ENCODE results near the gene RBX1. TPM values are rescaled to one million over a fixed set of nuclear protein-coding genes. Genes with fewer than 3 reads are reported as not detected.

RBX1 gene
- total RNA-seq, 4 donors from 2014 or later: 30.2 to 42.4 (median 39.2) TPM

DNA sequence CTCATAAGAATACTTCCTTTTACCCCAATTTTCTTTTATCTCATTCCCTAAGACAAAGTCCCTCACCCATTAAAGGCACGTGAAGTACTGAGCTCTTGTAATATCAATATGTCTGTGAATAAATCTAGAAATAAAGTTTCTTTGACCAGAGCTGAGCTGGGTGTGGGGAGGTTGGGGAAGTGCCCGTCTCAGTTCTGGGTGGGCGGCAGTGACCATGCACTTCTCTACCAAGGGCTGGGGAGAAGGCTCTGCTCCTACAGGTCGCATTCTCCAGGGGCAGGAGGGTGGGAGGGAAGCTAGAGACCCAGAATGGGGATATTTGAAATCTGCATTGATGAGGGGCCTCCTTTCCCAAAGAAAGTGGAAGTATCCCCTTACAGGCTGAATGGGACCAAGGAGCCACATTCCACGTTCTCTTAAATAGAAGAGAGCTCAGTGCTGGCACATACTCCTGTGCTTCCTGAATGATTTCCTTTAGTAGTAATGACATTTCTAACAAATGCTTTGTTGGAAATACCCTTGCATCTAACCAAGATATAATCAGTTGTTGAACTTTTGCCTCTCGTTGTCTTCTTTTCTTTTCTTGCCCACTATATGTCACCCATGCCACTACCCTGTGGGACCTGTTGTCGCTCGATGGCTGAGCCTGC is 16.1 kb downstream of the RBX1 start:
- H3K36me3 ChIP-seq: peaks cover 88% of the 10 kb centered on the region
- TF ChIP-seq EP300 (IDR thresholded peaks at IDR 0.05) (no peak), POLR2A (IDR thresholded peaks at IDR 0.05) (no peak), POLR2AphosphoS5 (IDR thresholded peaks at IDR 0.05) (no peak)
- TF ChIP-seq, protein P1, sequence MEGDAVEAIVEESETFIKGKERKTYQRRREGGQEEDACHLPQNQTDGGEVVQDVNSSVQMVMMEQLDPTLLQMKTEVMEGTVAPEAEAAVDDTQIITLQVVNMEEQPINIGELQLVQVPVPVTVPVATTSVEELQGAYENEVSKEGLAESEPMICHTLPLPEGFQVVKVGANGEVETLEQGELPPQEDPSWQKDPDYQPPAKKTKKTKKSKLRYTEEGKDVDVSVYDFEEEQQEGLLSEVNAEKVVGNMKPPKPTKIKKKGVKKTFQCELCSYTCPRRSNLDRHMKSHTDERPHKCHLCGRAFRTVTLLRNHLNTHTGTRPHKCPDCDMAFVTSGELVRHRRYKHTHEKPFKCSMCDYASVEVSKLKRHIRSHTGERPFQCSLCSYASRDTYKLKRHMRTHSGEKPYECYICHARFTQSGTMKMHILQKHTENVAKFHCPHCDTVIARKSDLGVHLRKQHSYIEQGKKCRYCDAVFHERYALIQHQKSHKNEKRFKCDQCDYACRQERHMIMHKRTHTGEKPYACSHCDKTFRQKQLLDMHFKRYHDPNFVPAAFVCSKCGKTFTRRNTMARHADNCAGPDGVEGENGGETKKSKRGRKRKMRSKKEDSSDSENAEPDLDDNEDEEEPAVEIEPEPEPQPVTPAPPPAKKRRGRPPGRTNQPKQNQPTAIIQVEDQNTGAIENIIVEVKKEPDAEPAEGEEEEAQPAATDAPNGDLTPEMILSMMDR (IDR thresholded peaks at IDR 0.05): no peak
- H3K27me3 ChIP-seq: no peaks in the 10 kb centered on the region
- H3K4me3 ChIP-seq: no peak overlapping the region
- whole genome bisulfite sequencing: 80% methylated on average over 8 of the region's 8 CpGs
- no peaks in the 10 kb centered on the region for H3K9me3 ChIP-seq
- H3K4me1 ChIP-seq: no peaks in the 10 kb centered on the region
- H3K27ac ChIP-seq: no peak overlapping the region
- no peak for DNase-seq (ENCODE audit: low spot score in 2 of 2)

DNA sequence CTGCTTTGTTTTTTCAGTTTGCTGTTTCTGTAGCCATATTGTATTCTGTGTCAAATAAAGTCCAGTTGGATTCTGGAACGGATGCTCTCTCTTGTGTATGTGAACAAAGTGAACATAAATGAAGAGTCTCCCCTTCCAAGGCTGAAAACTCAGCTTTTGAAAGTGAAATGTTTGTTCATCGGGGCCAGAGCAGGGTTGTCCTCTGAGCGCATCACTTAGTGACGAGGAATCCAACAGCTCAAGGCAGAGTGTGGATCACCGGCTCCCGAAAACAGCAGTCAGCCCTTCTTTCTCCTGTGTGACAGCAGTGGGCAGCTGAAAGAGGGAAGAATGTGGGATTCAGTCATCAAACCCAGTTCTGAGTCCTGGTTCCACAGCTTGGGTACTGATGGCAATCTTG is 21.4 kb downstream of the RBX1 start:
- H3K36me3 ChIP-seq: peaks cover 52% of the 10 kb centered on the region
- H3K4me1 ChIP-seq: peaks cover 3% of the 10 kb centered on the region
- no peaks in the 10 kb centered on the region for H3K9me3 ChIP-seq
- no peak for DNase-seq (ENCODE audit: low spot score in 2 of 2)
- no peak for TF ChIP-seq POLR2A (IDR thresholded peaks at IDR 0.05)
- TF ChIP-seq, protein P1 (IDR thresholded peaks at IDR 0.05): no peak
- TF ChIP-seq EP300 (IDR thresholded peaks at IDR 0.05): no peak
- TF ChIP-seq POLR2AphosphoS5 (IDR thresholded peaks at IDR 0.05): no peak
- no peaks in the 10 kb centered on the region for H3K27me3 ChIP-seq
- H3K4me3 ChIP-seq: no peak overlapping the region
- 94% methylated on average over 6 of the region's 6 CpGs for WGBS
- no peak overlapping the region for H3K27ac ChIP-seq

DNA sequence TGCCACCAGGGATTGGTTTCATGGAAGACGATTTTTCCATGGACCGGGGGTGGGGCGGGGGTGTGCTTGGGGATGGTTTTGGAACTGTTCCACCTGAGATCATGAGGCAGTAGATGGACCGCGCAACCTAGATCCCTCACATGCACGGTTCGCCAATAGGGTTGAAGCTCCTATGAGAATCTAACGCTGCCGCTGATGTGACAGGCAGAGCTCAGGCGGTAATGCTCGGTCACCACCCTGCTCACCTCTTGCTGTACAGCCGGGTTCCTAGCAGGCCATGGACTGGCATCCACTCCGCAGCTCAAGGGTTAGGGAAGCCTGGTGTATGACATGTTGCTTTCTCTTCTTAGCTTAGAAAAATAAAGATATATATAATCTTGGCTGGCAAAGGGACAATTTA is 22.0 kb downstream of the RBX1 start:
- Histone ChIP-seq H3K4me3 (no peak overlapping the region), H3K27ac (no peak overlapping the region), H3K36me3 (peaks cover 48% of the 10 kb centered on the region), H3K4me1 (peaks cover 3% of the 10 kb centered on the region), H3K9me3 (no peaks in the 10 kb centered on the region), H3K27me3 (no peaks in the 10 kb centered on the region)
- TF ChIP-seq, protein P1 (IDR thresholded peaks at IDR 0.05): no peak
- TF ChIP-seq POLR2A (IDR thresholded peaks at IDR 0.05) (no peak), POLR2AphosphoS5 (IDR thresholded peaks at IDR 0.05) (no peak), EP300 (IDR thresholded peaks at IDR 0.05) (no peak)
- no peak for DNase-seq (ENCODE audit: low spot score in 2 of 2)
- 95% methylated on average over 13 of the region's 13 CpGs for WGBS

DNA sequence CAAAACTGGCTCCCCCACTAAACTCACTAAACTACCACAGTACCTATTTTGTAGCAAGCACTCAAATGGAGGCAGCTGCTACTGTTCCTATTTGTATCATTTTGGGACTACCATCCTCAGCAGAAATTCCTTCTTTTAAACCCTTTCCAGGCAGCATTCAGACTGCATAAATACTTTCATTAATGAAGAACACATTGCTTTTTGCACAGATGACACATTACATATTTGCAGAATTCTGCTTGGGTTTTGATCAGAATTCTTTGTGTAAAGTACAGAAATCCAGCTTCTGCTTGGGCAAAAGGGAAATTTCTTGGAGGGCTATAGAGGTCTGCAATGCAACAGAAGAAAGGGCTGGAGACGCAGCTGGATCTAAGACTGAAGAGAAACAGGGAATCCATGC is 24.2 kb downstream of the RBX1 start:
- no peak overlapping the region for H3K4me3 ChIP-seq
- H3K27me3 ChIP-seq: no peaks in the 10 kb centered on the region
- H3K36me3 ChIP-seq: peaks cover 26% of the 10 kb centered on the region
- H3K4me1 ChIP-seq: peaks cover 3% of the 10 kb centered on the region
- TF ChIP-seq EP300 (IDR thresholded peaks at IDR 0.05): no peak
- TF ChIP-seq POLR2A (IDR thresholded peaks at IDR 0.05): no peak
- TF ChIP-seq POLR2AphosphoS5 (IDR thresholded peaks at IDR 0.05): no peak
- TF ChIP-seq, protein P1 (IDR thresholded peaks at IDR 0.05): no peak
- H3K9me3 ChIP-seq: no peaks in the 10 kb centered on the region
- no peak for DNase-seq (ENCODE audit: low spot score in 2 of 2)
- 60% methylated on average over 1 of the region's 1 CpG for WGBS
- H3K27ac ChIP-seq: no peak overlapping the region

DNA sequence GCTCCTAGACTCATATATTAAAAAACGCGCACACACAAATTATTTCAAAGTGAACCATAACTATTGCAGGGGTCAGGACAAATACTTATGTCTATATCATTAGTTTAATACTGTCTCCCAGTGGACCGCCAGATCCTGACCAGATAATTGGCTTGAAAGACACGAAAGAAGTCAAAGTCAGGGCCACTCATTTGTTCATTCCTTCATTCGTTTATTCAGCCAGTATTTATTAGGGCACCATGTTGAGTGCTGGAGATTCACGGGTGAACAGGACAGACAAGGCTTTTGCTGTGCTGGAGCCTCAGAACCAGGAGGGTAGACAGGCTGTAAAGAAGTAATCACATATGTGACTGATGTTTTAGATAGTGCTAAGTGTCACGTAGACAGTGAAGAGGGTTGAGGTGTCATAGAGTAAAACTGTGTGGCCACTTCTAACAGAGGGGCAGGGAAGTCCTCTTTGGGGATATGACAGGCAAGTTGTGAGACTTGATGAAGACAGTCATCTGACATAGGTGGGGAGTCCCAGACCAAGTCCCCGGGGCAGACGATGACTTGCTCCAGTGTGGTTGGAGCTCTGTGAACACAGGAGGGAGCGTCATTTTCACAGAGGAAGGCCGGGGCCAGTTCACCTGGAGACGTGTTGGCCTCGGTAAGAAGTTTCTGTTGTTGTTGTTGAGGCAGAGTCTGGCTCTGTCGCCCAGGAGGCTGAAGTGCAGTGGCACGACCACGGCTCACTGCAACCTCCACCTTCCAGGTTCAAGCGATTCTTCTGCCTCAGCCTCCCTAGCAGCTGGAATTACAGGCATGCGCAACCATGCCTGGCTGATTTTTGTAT is 25.9 kb downstream of the RBX1 start:
- Histone ChIP-seq H3K27ac (no peak overlapping the region), H3K9me3 (no peaks in the 10 kb centered on the region), H3K27me3 (no peaks in the 10 kb centered on the region), H3K4me3 (no peak overlapping the region), H3K4me1 (peaks cover 3% of the 10 kb centered on the region), H3K36me3 (peaks cover 13% of the 10 kb centered on the region)
- no peak for DNase-seq (ENCODE audit: low spot score in 2 of 2)
- 89% methylated on average over 16 of the region's 18 CpGs for WGBS
- TF ChIP-seq EP300 (IDR thresholded peaks at IDR 0.05) (no peak), POLR2AphosphoS5 (IDR thresholded peaks at IDR 0.05) (no peak), POLR2A (IDR thresholded peaks at IDR 0.05) (no peak)
- TF ChIP-seq, protein P1 (IDR thresholded peaks at IDR 0.05): no peak

Data from suprapubic skin (tissue), 4 donors.